MM.1S (cell line): ENCODE results near the gene ATG4B.

Source experiments
- EZH2 ChIP-seq: fragments of 300-600 bp; sonication (generic); optimal IDR thresholded peaks from 2 replicates; pipeline ENCODE3; 2017; ENCODE audit warnings: low read depth, mild to moderate bottlenecking, antibody characterized with exemption, low read length, mixed read lengths
- TF ChIP-seq, protein P1 (sequence below): fragments of 300-600 bp; sonication (generic); IDR thresholded peaks from 2 replicates; pipeline ENCODE4 v1.5.1; 2016; ENCODE audit warnings: antibody characterized with exemption, low read length, mixed read lengths

DNA sequence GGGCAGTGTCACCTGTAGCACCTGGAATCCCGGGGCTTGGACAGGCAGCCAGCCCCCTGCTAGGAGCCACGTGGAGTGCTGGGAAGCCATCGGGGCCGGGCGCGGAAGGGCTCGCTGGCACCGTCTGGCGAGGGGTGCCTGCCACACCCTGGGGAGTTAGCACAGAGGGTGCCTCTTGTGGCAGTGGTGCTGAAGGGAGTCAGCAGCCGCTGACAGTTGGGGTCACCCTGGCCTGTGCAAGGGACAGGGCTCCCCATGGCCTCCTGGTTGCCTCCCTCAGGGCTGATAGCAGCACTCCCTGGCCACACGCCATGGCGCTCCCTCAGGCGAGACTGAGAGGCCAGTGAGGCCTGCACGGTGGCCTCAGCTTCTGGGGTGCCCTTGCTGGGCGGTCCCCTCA is 83.1 kb downstream of the ATG4B start:
- TF ChIP-seq, protein P1, sequence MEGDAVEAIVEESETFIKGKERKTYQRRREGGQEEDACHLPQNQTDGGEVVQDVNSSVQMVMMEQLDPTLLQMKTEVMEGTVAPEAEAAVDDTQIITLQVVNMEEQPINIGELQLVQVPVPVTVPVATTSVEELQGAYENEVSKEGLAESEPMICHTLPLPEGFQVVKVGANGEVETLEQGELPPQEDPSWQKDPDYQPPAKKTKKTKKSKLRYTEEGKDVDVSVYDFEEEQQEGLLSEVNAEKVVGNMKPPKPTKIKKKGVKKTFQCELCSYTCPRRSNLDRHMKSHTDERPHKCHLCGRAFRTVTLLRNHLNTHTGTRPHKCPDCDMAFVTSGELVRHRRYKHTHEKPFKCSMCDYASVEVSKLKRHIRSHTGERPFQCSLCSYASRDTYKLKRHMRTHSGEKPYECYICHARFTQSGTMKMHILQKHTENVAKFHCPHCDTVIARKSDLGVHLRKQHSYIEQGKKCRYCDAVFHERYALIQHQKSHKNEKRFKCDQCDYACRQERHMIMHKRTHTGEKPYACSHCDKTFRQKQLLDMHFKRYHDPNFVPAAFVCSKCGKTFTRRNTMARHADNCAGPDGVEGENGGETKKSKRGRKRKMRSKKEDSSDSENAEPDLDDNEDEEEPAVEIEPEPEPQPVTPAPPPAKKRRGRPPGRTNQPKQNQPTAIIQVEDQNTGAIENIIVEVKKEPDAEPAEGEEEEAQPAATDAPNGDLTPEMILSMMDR, result no peak
- no peak for TF ChIP-seq EZH2
